HT1080 (cell line): ENCODE results near the gene DIP2A. TPM values are rescaled to one million over a fixed set of nuclear protein-coding genes. Genes with fewer than 3 reads are reported as not detected.

ENCODE experiments used
- DNase-seq: peaks from one replicate; pipeline ENCODE4 v3.0.0-alpha.2; 2015; ENCODE audit warnings: low read depth
- polyA plus RNA-seq, 2 experiments: library from polyadenylated mRNA; depleted of rRNA; stranded (reverse); fragments of >200 nt; gene quantifications; 2 replicates each; pipeline ENCODE4 v1.2.3, GENCODE V29; 2015
- total RNA-seq: library from RNA; depleted of rRNA; stranded (reverse); fragments of >200 nt; shearing (Covaris generic); gene quantifications from 2 replicates; pipeline ENCODE4 v1.2.3, GENCODE V29; 2014; rRNA removed

Gene DIP2A
- total RNA-seq, result 16.7 and 17.7 TPM in 2 replicates
- polyA plus RNA-seq (2015; cell fraction: cytosol; rRNA removed), result 12.6 and 13.9 TPM in 2 replicates
- polyA plus RNA-seq (2015; cell fraction: nucleus; rRNA removed), result 58.8 and 64.1 TPM in 2 replicates

- peak; percentile 97 for DNase-seq
Measured at GRCh38 chr21:46458315-46459023, at the start of gene DIP2A. TSS of gene DIP2A (plus strand) at chr21:46458891. CDS start at chr21:46459132, 241 bp downstream.

- no peak for DNase-seq
Measured at GRCh38 chr21:46409641-46410406, 48.9 kb upstream of the DIP2A start.

GRCh38 chr21:46410516-46410915, 48.2 kb upstream of the DIP2A start:
- DNase-seq, result no peak

- no peak for DNase-seq
Measured at GRCh38 chr21:46411236-46411635, 47.5 kb upstream of the DIP2A start.

DNA sequence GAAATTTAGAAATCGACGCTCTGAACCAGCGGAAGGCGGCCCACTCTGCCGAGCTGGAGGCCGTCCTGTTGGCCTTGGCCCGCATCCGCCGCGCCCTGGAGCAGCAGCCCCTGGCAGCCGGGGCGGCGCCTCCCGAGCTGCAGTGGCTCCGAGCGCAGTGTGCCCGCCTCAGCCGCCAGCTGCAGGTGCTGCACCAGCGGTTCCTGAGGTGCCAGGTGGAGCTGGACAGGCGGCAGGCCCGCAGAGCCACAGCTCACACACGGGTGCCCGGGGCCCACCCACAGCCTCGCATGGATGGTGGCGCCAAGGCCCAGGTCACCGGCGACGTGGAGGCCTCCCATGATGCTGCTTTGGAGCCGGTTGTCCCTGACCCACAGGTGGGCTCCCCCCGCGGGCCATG, 47.0 kb upstream of the DIP2A start:
- no peak for DNase-seq

DNA sequence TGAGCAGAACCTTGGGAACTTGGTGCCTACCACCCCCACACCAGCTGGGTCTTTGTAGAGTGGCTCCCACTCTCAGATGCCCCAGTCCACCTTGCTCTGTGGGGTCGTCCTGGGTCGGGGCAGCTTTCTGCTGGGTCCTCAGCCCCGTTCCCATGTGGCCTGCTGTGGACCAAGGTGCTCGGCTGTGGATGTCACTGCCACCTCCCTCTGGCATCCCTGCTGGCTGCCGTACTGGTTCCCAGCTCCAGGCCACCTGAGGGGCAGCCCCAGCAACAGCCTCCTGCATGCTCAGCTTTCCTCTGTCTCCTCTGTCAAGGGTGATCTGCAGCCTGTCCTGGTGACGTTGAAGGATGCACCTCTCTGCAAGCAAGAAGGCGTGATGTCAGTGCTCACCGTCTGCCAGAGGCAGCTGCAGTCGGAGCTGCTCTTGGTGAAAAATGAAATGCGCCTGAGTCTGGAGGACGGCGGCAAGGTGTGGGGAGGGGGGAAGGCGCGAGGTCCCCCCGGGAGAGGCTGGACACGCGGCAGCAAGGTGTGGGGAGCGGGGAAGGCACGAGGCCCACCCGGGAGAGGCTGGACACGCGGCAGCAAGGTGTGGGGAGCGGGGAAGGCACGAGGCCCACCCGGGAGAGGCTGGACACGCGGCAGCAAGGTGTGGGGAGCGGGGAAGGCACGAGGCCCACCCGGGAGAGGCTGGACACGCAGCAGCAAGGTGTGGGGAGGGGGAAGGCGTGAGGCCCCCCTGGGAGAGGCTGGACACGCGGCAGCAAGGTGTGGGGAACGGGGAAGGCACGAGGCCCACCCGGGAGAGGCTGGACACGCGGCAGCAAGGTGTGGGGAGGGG, 45.9 kb upstream of the DIP2A start:
- no peak for DNase-seq

GRCh38 chr21:46413365-46413696, 45.4 kb upstream of the DIP2A start:
- no peak for DNase-seq

DNA sequence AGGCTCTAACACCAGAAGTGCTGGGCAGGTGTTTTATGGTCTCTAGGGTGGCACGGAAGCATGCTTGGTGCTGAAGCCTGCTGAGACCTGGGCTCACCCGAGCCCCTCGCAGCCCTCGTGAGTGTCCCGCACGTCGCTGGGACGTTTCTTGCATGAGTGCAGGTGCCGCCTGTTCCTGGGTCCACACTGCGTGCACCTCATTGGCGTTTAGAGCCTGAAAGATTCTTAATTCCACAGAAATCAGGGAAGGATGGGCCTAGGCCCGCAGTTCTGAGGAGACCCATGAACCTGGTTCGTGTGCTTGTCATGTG, 43.8 kb upstream of the DIP2A start:
- no peak for DNase-seq

GRCh38 chr21:46416551-46416950, 42.1 kb upstream of the DIP2A start:
- no peak for DNase-seq

DNA sequence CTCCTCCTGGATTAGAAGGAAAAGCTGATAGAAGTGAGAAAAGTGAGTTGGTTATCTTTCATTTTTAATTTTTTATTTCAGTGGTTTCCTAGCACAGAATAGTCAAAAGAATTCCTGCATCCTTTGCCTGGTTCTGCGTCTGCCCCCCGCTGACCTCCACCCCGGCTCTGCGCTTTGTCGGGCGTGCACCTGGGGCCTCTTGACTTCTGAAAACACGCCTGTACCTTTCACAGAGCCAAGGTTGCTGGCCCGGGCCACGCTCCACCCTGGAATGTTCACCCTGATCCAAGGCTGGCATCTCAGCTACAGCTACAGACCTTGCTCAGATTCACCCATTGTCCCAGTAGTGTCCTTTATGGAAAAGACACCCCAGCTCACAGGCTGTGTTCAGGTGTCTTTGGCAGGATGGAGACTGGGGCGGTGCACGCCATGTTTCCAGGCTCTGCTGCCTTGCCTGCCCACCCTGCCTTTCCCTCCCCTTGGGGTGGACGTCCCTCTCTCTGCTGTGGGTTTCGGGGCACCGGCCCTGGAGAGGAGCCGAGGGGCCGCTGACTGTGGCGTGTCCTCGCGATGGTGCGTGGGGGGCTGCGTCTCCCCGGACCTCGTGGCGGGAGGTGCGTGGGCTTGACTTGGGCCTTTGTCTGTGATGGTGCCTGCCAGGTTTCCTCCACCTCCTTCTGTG, 40.3 kb upstream of the DIP2A start:
- no peak for DNase-seq

GRCh38 chr21:46420241-46421190, 38.2 kb upstream of the DIP2A start:
- no peak for DNase-seq

DNA sequence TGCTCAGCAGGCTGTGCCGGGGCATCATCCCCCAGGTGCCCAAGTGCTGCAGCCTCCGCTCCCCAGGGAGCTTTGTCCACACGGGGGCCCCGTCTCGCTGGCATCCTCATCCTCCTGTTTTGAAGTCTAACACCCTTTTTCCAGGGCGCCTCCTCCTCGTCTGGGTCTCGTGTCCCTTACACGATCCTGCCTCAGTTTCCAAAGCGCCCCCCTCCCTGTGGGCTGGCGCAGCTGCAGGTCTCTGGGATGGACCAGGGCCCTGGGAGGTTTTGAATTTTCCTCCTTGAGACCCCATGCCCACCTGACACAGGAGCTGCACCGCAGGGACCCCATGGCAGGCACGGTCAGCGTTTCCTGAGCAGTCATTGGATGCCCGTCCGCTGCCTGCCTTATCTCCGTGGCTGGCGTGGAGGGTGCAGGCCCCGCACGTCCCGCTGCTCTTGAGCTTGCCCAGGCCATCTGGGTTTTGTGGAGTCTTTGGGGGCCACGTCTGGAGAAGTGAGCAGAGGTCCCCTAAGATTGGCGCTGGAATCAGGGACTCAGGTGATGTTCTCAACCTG, 37.4 kb upstream of the DIP2A start:
- no peak for DNase-seq

GRCh38 chr21:46421756-46422555, 36.7 kb upstream of the DIP2A start:
- DNase-seq, result no peak

DNA sequence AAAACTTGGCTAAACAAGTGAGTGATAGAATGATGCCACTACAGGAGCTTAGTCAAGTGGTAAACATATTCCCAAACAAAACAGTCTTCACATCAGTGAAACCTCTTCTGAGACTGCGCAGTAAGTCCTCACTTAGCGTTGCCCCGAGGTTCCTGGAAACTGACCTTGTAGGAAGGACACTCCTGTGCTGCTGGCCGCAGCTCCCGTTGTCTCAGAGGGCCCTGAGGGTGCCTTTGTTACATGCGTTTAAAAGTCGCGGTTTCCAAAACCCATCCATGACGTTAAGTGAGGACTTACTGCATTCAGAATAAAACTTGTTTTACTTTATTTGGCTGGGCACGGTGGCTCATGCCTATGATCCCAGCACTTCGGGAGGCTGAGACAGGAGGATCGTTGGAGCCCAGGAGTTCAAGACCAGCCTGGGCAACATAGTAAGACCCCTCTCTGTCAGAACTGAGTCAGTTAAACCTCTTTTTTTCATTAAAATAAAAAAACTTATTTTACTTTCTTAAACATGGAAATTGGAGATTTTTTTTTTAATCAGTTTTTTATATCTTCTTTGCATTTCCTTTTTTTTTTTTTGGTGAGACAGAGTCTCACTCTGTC, 36.0 kb upstream of the DIP2A start:
- DNase-seq, result no peak

DNA sequence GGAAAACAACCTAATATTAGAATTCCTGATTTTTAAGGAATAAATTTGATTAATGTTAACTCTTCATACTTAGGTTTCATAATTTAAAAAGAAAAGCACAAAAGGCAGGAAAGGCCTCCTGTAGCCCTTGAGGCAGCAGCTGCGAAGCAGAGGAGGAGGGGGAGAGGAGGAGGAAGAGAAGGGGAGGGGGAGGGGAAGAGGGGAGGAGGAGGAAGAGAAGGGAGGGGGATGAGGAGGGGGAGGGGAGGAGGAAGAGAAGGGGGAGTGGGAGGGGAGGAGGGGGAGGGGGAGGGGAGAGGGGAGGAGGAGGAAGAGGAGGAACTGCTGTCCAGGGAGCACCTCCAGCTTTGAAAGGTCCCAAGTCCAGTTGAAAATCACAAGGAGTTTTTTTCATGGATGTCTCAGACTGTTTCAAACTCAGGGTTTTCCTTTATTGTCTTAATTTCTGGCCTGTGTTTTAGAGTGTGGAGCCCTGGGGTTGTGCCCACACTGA, 35.1 kb upstream of the DIP2A start:
- DNase-seq, result no peak

DNA sequence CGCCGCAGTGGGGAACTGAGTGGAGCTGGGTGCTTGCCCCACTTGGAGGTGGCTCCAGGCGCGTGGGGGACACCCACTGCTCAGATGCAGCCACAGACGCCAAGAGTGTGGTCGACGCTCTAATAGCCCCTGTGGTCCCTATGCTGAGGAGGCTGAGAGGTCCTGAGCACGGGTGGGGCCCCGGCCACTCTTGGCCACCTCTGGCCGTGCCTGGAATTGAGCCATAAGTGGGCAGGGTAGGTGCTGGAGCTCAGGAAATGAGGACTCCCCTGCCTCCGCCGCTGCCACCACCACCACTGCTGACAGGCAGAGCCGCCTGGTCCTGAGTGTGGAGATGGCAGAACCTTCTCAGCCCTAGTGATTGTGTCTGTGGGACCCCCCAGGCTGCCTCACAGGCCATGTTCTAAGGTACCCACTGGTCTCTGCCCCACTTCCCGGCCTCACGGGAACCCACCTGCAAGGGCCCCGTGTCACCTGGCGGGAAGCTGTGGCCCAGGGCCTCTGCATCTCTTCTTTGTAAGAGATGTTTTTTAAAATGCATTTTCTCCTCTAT, 34.6 kb upstream of the DIP2A start:
- DNase-seq, result no peak

DNA sequence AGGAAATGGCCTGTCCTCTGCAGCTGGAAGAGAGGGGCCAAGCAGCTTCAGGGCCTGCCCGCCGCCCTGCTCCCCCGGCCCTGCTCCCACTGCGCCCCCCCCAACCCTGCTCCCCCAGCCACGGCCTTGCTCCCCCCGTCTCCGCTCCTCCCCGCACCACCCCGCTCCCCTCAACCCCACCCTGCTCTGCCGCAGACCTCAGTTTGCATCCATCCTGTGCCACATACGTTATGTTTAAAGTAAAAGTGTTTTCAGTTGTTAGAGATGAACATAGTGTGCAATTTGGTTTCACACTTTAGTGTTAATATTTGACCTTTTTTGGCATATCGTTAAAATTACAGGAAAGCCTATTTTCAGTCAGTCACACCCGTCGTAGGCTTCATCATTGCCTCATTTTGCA, 34.1 kb upstream of the DIP2A start:
- no peak for DNase-seq

GRCh38 chr21:46425041-46425440, 33.6 kb upstream of the DIP2A start:
- DNase-seq, result no peak
